HG02840 (cell line): Measurements from ENCODE around the gene TRIM17.
"Not testable (repeated sequence)": the region's sequence is repeated elsewhere in the genome, so short reads cannot be mapped to it uniquely, and the experiment has no call there.

Experiments used
- ATAC-seq: cut with Tn5 transposase; IDR thresholded peaks from one replicate; pipeline ENCODE4 v1.9.1; 2021; ENCODE audit warnings: mild to moderate bottlenecking, moderate library complexity, moderate number of reproducible peaks; ENCODE audit not compliant: unreplicated experiment, low FRiP score

The TRIM17 gene

GRCh38 chr1:228450200-228450599 is 33.5 kb upstream of the TRIM17 start:
- no peak for ATAC-seq

GRCh38 chr1:228448372-228448771 is 31.7 kb upstream of the TRIM17 start:
- no peak for ATAC-seq

GRCh38 chr1:228446852-228447251 is 30.2 kb upstream of the TRIM17 start:
- no peak for ATAC-seq

- no peak for ATAC-seq
Observed at GRCh38 chr1:228445843-228446650, 29.4 kb upstream of the TRIM17 start.

GRCh38 chr1:228445490-228445842 is 28.8 kb upstream of the TRIM17 start:
- no peak for ATAC-seq

- ATAC-seq = no peak
Observed at GRCh38 chr1:228443395-228443794, 26.7 kb upstream of the TRIM17 start.

- no peak for ATAC-seq
Observed at GRCh38 chr1:228440761-228441500, 24.3 kb upstream of the TRIM17 start.

- no peak for ATAC-seq
Observed at GRCh38 chr1:228438266-228438665, 21.6 kb upstream of the TRIM17 start.

GRCh38 chr1:228437424-228437962 is 20.8 kb upstream of the TRIM17 start:
- no peak for ATAC-seq

- no peak for ATAC-seq
Observed at GRCh38 chr1:228434689-228435088, 18.0 kb upstream of the TRIM17 start.

- not testable (repeated sequence) for ATAC-seq
Observed at GRCh38 chr1:228433337-228434053, 16.8 kb upstream of the TRIM17 start.

- no peak for ATAC-seq
Observed at GRCh38 chr1:228430243-228430642, 13.6 kb upstream of the TRIM17 start.

- ATAC-seq = no peak
Observed at GRCh38 chr1:228429698-228430097, 13.0 kb upstream of the TRIM17 start.

GRCh38 chr1:228429007-228429406 is 12.3 kb upstream of the TRIM17 start:
- ATAC-seq = no peak

GRCh38 chr1:228428412-228428811 is 11.8 kb upstream of the TRIM17 start:
- no peak for ATAC-seq

GRCh38 chr1:228426518-228427175 is 10.0 kb upstream of the TRIM17 start:
- no peak for ATAC-seq

GRCh38 chr1:228424685-228425660 is 8.3 kb upstream of the TRIM17 start:
- no peak for ATAC-seq

GRCh38 chr1:228423404-228424053 is 6.9 kb upstream of the TRIM17 start:
- ATAC-seq = no peak
